ENCODE measurements around the gene USP9X. TPM values are rescaled to one million over a fixed set of nuclear protein-coding genes. Genes with fewer than 3 reads are reported as not detected.

Gene USP9X
- total and polyA plus RNA-seq, 2 donors (not counting 3 experiments of a cell fraction or from before 2014, with no cell fraction given): 13.7 to 66.8 TPM

DNA sequence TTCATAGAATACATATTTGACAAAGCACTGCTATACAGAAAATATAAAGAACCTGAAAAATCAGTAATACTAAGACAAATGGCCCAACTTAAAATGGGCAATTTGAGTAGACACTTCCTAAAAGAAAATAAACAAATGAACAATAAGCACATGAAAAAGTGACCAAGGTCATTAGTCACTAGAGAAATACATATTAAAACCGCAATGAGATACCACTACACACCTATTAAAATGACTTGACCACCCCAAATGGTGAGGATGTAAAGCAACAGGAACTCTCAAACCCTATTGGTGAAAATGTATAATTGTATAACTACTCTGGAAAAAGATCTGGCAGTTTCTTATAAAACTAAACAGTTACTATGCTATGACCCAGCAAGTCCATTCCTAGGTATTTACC, 34.0 kb upstream of the USP9X start:
- POLR2A ChIA-PET: no interaction called here
- H3K27ac ChIP-seq (ENCODE audit: insufficient read depth, low read depth, low read length): no peak overlapping the region
- H3K4me3 ChIP-seq (replicated peaks in 1 of 3; ENCODE audit: insufficient read depth in 1 of 3, low read depth in 1 of 3, low read length in 3 of 3): no peak overlapping the region
- BruUV-seq (replicated peaks): no TSS peak
- no peak for DNase-seq (ENCODE audit: low read depth, low spot score)
- intact Hi-C loops (cut with micrococcal nuclease) (no loop called here), dilution Hi-C loops (cut with MboI; ENCODE audit: extremely low pct_ligation_motif_present, low sequenced_read_pairs) (no loop called here)
- H3K9me3 ChIP-seq (replicated peaks; ENCODE audit: control insufficient read depth, insufficient read depth, low read length): no peaks in the 10 kb centered on the region
- CTCF ChIA-PET: no interaction called here
- H3K9ac ChIP-seq (replicated peaks; ENCODE audit: extremely low read depth, insufficient read depth, low read length): no peak overlapping the region
- TF ChIP-seq EZH2 (IDR thresholded peaks at IDR 0.05; ENCODE audit: borderline replicate concordance, low read depth, low read length, severe bottlenecking): no peak
- no peak for TF ChIP-seq CTCF (IDR thresholded peaks at IDR 0.05; ENCODE audit: extremely low read depth in 1 of 2, insufficient read depth in 1 of 2, low read depth in 1 of 2, low read length in 2 of 2)
- TF ChIP-seq JUN (IDR thresholded peaks at IDR 0.05; ENCODE audit: borderline replicate concordance, insufficient read depth, insufficient read length, low read depth): no peak
- TF ChIP-seq, protein P1, sequence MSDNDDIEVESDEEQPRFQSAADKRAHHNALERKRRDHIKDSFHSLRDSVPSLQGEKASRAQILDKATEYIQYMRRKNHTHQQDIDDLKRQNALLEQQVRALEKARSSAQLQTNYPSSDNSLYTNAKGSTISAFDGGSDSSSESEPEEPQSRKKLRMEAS (IDR thresholded peaks at IDR 0.05; ENCODE audit: insufficient read depth, insufficient read length): no peak
- no peak for TF ChIP-seq POLR2A (IDR thresholded peaks at IDR 0.05; ENCODE audit: low read depth, low read length)
- no peak for TF ChIP-seq POLR2AphosphoS5 (IDR thresholded peaks at IDR 0.05; ENCODE audit: insufficient read depth, low read depth, low read length)
- no peak for TF ChIP-seq GATA2 (IDR thresholded peaks at IDR 0.05; ENCODE audit: insufficient read depth, insufficient read length, low read depth, low read length)
- no peak for TF ChIP-seq FOS (IDR thresholded peaks at IDR 0.05; ENCODE audit: borderline replicate concordance, insufficient read depth, low read length)
- TF ChIP-seq MYC (IDR thresholded peaks at IDR 0.05; ENCODE audit: low read depth, low read length): no peak
- H2AFZ ChIP-seq (ENCODE audit: low read depth, low read length): no peak overlapping the region
- no peaks in the 10 kb centered on the region for H3K36me3 ChIP-seq (ENCODE audit: control insufficient read depth in 2 of 2, extremely low read depth in 1 of 2, insufficient read depth in 2 of 2, low read length in 2 of 2)
- no peaks in the 10 kb centered on the region for H3K27me3 ChIP-seq (ENCODE audit: control insufficient read depth in 2 of 2, insufficient read depth in 2 of 2, low read length in 2 of 2)
- H3K4me1 ChIP-seq (ENCODE audit: control insufficient read depth, extremely low read depth, insufficient read depth, low read length): peaks cover 5% of the 10 kb centered on the region
- no peaks in the 10 kb centered on the region for H3K79me2 ChIP-seq (ENCODE audit: control insufficient read depth, insufficient read depth, low read length)
- no peaks in the 10 kb centered on the region for H4K20me1 ChIP-seq (replicated peaks; ENCODE audit: control insufficient read depth, extremely low read depth, insufficient read depth, low read length)
- H3K9me1 ChIP-seq (replicated peaks; ENCODE audit: control insufficient read depth, extremely low read depth, insufficient read depth, low read length): no peaks in the 10 kb centered on the region
- H3K4me2 ChIP-seq (ENCODE audit: insufficient read depth, low read length): no peak overlapping the region
- no peak for FAIRE-seq
